IMR-90 (cell line): Measurements from ENCODE around the gene CDC14A.

Experiments
- MXI1 ChIP-seq: IDR thresholded peaks from 2 replicates; pipeline ENCODE4 v1.6.1; 2012; ENCODE audit warnings: low read depth, mild to moderate bottlenecking, low read length, moderate library complexity, borderline replicate concordance
- POLR2A ChIP-seq: IDR thresholded peaks from 2 replicates; pipeline ENCODE4 v1.6.1; 2012; ENCODE audit warnings: mild to moderate bottlenecking, low read depth, low read length
- RFX5 ChIP-seq: IDR thresholded peaks from 2 replicates; pipeline ENCODE4 v1.8.0; 2012; ENCODE audit warnings: low read depth, mild to moderate bottlenecking, low read length, moderate library complexity
- SMC3 ChIP-seq: fragments of 150-350 bp; IDR thresholded peaks from 2 replicates; pipeline ENCODE4 v1.6.1; 2016; ENCODE audit warnings: low read depth, mild to moderate bottlenecking, antibody characterized with exemption, low read length, moderate library complexity
- TF ChIP-seq, protein P1 (sequence below): conservative IDR thresholded peaks from 2 replicates; pipeline ENCODE4 v1.5.1; 2012; ENCODE audit warnings: mild to moderate bottlenecking, low read depth, low read length, improper control_type of control experiment
- TF ChIP-seq, protein P2 (sequence below): fragments of 150-350 bp; IDR thresholded peaks from 2 replicates; pipeline ENCODE4 v1.6.1; 2016; ENCODE audit warnings: low read depth, mild to moderate bottlenecking, low read length, moderate library complexity, borderline replicate concordance
- TF ChIP-seq, protein P3 (sequence below): fragments of 150-350 bp; IDR thresholded peaks from 2 replicates; pipeline ENCODE4 v1.6.1; 2017; ENCODE audit warnings: mild to moderate bottlenecking, antibody characterized with exemption, low read length, low read depth

DNA sequence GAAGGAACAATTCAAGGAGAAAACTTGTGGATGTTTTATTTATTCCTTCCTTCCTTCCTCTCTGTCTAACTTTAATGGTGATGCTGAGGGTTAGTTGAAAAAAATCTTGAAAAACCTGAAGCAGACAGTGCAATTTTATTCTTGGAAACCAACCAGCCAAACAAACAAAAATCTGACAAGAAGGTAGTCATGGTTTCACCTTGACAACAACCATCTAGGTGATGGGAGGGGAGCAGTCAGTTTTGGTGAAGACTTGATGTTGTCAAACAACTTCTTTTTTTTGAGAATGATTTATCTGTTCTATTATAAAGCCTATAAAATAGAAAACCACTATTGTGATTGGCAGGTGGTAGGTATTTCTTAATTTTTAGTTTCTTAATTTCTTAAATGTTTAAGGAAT, 93.3 kb downstream of the CDC14A start:
- TF ChIP-seq, protein P1, sequence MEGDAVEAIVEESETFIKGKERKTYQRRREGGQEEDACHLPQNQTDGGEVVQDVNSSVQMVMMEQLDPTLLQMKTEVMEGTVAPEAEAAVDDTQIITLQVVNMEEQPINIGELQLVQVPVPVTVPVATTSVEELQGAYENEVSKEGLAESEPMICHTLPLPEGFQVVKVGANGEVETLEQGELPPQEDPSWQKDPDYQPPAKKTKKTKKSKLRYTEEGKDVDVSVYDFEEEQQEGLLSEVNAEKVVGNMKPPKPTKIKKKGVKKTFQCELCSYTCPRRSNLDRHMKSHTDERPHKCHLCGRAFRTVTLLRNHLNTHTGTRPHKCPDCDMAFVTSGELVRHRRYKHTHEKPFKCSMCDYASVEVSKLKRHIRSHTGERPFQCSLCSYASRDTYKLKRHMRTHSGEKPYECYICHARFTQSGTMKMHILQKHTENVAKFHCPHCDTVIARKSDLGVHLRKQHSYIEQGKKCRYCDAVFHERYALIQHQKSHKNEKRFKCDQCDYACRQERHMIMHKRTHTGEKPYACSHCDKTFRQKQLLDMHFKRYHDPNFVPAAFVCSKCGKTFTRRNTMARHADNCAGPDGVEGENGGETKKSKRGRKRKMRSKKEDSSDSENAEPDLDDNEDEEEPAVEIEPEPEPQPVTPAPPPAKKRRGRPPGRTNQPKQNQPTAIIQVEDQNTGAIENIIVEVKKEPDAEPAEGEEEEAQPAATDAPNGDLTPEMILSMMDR: no peak
- TF ChIP-seq MXI1 (no peak), POLR2A (no peak), RFX5 (no peak), SMC3 (no peak)
- TF ChIP-seq, protein P2, sequence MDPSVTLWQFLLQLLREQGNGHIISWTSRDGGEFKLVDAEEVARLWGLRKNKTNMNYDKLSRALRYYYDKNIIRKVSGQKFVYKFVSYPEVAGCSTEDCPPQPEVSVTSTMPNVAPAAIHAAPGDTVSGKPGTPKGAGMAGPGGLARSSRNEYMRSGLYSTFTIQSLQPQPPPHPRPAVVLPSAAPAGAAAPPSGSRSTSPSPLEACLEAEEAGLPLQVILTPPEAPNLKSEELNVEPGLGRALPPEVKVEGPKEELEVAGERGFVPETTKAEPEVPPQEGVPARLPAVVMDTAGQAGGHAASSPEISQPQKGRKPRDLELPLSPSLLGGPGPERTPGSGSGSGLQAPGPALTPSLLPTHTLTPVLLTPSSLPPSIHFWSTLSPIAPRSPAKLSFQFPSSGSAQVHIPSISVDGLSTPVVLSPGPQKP: no peak
- TF ChIP-seq, protein P3, sequence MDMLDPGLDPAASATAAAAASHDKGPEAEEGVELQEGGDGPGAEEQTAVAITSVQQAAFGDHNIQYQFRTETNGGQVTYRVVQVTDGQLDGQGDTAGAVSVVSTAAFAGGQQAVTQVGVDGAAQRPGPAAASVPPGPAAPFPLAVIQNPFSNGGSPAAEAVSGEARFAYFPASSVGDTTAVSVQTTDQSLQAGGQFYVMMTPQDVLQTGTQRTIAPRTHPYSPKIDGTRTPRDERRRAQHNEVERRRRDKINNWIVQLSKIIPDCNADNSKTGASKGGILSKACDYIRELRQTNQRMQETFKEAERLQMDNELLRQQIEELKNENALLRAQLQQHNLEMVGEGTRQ: no peak
